Measurements from ENCODE around the gene RYR1. TPM values are rescaled to one million over a fixed set of nuclear protein-coding genes. Genes with fewer than 3 reads are reported as not detected.

RYR1 gene
- total RNA-seq, 1 experiment from 2014 or later: 34.2 TPM

DNA sequence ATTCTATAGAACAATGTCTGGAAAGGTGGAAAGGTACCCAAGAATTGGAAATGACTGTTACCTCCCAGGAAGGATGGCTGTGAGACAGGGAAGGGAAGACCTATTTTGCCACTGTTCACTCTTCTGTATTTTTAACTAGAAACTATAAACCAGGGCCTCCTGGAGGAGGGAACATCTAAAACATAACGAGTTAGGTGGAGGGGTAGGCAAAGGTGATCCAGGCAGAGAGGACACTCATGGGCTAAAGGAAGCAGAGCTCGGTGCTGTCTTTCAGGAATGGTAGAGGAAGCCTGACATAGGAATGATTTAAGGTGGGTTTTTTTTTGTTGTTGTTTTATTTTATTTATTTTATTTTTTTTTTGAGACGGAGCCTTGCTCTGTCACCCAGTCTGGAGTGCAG, 191.3 kb downstream of the RYR1 start:
- in situ Hi-C loops (cut with HindIII; ENCODE audit: low pct_unique_long_range_greater_than_20kb, low sequenced_read_pairs): no loop called here
- CTCF ChIA-PET: interaction anchor here (0.6 kb wide), 1 partner anchor 71 kb away, joined by 3 read pairs; no protein-coding TSS in a partner anchor
- peaks cover 53% of the 10 kb centered on the region for H3K36me3 ChIP-seq (ENCODE audit: control insufficient read depth, insufficient read depth, low read length)
- BruUV-seq (replicated peaks): no TSS peak
- intact Hi-C loops (cut with micrococcal nuclease; ENCODE audit: unreplicated experiment): no loop called here
- H3K27me3 ChIP-seq (ENCODE audit: control insufficient read depth, insufficient read depth, low read length): no peaks in the 10 kb centered on the region
- DNase-seq (ENCODE audit: low read depth, low spot score) (no peak), ATAC-seq (no peak)
- H3K4me3 ChIP-seq (ENCODE audit: low read depth in 2 of 2, low read length in 2 of 2): no peak overlapping the region
- H3K27ac ChIP-seq (ENCODE audit: low read length): no peak overlapping the region
- POLR2A ChIA-PET: interaction anchor here (0.7 to 1.0 kb wide), 3 partner anchors 16 to 29 kb away, joined by 3 to 4 read pairs (median 3); partner anchors contain the start of gene ACTN4
- no peaks in the 10 kb centered on the region for H3K9me3 ChIP-seq (ENCODE audit: control insufficient read depth, insufficient read depth, low read depth, low read length)
- TF ChIP-seq POLR2AphosphoS5 (IDR thresholded peaks at IDR 0.05; ENCODE audit: low read depth, low read length) (no peak), TCF7L2 (IDR thresholded peaks at IDR 0.05; ENCODE audit: low read depth, low read length) (no peak), SIN3A (IDR thresholded peaks at IDR 0.05; ENCODE audit: borderline replicate concordance, insufficient read depth, low read depth, low read length) (no peak), CTCF (IDR thresholded peaks at IDR 0.05) (no peak), REST (IDR thresholded peaks at IDR 0.05; ENCODE audit: insufficient read depth in 1 of 2, low read depth in 2 of 2, low read length in 1 of 2) (no peak)
- H3K4me1 ChIP-seq (ENCODE audit: control insufficient read depth, insufficient read depth, low read length): peaks cover 6% of the 10 kb centered on the region

DNA sequence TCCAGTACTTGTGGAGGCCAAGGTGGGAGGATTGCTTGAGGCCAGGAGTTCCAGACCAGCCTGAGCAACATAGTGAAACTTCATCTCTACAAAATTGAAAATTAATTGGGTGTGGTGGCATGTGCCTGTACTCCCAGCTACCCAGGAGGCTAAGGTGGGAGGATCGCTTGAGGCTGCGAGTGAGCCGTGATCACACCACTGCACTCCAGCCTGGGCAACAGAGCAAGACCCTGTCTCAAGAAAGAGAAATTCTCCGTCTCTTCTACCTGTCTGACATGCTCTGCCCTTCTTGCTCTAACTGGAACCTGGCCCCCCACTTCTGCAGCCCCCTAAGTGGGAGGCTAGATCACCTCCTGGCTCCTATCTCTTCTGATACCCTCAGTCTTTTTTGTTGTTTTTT, 192.9 kb downstream of the RYR1 start:
- TF ChIP-seq REST (IDR thresholded peaks at IDR 0.05; ENCODE audit: insufficient read depth in 1 of 2, low read depth in 2 of 2, low read length in 1 of 2) (no peak), CTCF (IDR thresholded peaks at IDR 0.05) (no peak), TCF7L2 (IDR thresholded peaks at IDR 0.05; ENCODE audit: low read depth, low read length) (no peak)
- ChIA-PET POLR2A (no interaction called here), CTCF (interaction anchor here (0.7 kb wide), 1 partner anchor 8 kb away, joined by 5 read pairs; no protein-coding TSS in a partner anchor)
- DNase-seq (ENCODE audit: low read depth, low spot score) (no peak), ATAC-seq (peak; percentile 11; the same call in 1 of the 2 replicates)
- Histone ChIP-seq H3K4me1 (ENCODE audit: control insufficient read depth, insufficient read depth, low read length) (no peaks in the 10 kb centered on the region), H3K27ac (ENCODE audit: low read length) (no peak overlapping the region), H3K9me3 (ENCODE audit: control insufficient read depth, insufficient read depth, low read depth, low read length) (no peaks in the 10 kb centered on the region), H3K36me3 (ENCODE audit: control insufficient read depth, insufficient read depth, low read length) (peaks cover 47% of the 10 kb centered on the region), H3K4me3 (ENCODE audit: low read depth in 2 of 2, low read length in 2 of 2) (no peak overlapping the region), H3K27me3 (ENCODE audit: control insufficient read depth, insufficient read depth, low read length) (no peaks in the 10 kb centered on the region)
- in situ Hi-C loops (cut with HindIII; ENCODE audit: low pct_unique_long_range_greater_than_20kb, low sequenced_read_pairs) (no loop called here), intact Hi-C loops (cut with micrococcal nuclease; ENCODE audit: unreplicated experiment) (no loop called here)
- no TSS peak for BruUV-seq (replicated peaks)
